B cell (primary cell): ENCODE measurements around the gene ZNF277. TPM values are rescaled to one million over a fixed set of nuclear protein-coding genes. Genes with fewer than 3 reads are reported as not detected.

Source experiments
- ATAC-seq: fragments of 200-7000 bp; cut with Tn5 transposase; one replicate; pipeline ENCODE4 v1.10.0; 2021; ENCODE audit warnings: low read depth, mild to moderate bottlenecking, moderate number of reproducible peaks, moderate library complexity
- CTCF ChIA-PET: fragments of 350-600 bp; sonication (Branson Sonifier 250); formaldehyde crosslinking; loops from one replicate; lab custom pipeline; 2021; ENCODE audit warnings: antibody characterized with exemption, inconsistent platforms; lab: Charles Lee
- POLR2A ChIA-PET: fragments of 350-600 bp; sonication (Branson Sonifier 250); formaldehyde crosslinking; loops from one replicate; lab custom pipeline; 2021; ENCODE audit warnings: antibody characterized with exemption; lab: Charles Lee
- DNase-seq: peaks from one replicate; pipeline ENCODE4 v3.0.0; 2013
- H2AFZ ChIP-seq: 2 replicates; pipeline ENCODE4 v1.6.1; 2012; ENCODE audit warnings: mild to moderate bottlenecking, low read depth, low read length; ENCODE audit not compliant: insufficient read depth, poor library complexity, severe bottlenecking
- H3K27ac ChIP-seq, 2 donors: 1 replicate in 1 of 2; 2 replicates in 1 of 2; pipeline ENCODE4 v1.5.1; 2012 to 2013; ENCODE audit warnings: low read length in 2 of 2, mild to moderate bottlenecking in 2 of 2, moderate library complexity in 1 of 2
- H3K27me3 ChIP-seq, 4 experiments: fragments of 200-600 bp in 1 of 4; sonication (generic) in 1 of 4; replicated peaks in 1 of 4; 1 replicate in 2 of 4; 2 replicates in 2 of 4; pipeline versions ENCODE4 v1.6.1 to v1.7.0; 2013 to 2016; ENCODE audit warnings: low read length in 3 of 4, mild to moderate bottlenecking in 2 of 4, mixed read lengths in 1 of 4, moderate library complexity in 1 of 4; ENCODE audit not compliant: insufficient read depth in 4 of 4, control insufficient read depth in 3 of 4; ENCODE audit errors: control extremely low read depth in 1 of 4
- H3K36me3 ChIP-seq, 2 experiments: replicated peaks in 1 of 2; 1 replicate in 1 of 2; 2 replicates in 1 of 2; pipeline versions ENCODE4 v1.6.1 to v1.7.1; 2013; ENCODE audit warnings: low read length in 1 of 2; ENCODE audit not compliant: insufficient read depth in 2 of 2, control insufficient read depth in 1 of 2; ENCODE audit errors: control extremely low read depth in 1 of 2, extremely low read depth in 1 of 2
- H3K4me1 ChIP-seq, 2 donors: fragments of 200-600 bp in 1 of 2; sonication (generic) in 1 of 2; 1 replicate in 1 of 2; 2 replicates in 1 of 2; pipeline versions ENCODE4 v1.5.1 to v1.6.1; 2013 to 2017; ENCODE audit warnings: low read length in 2 of 2; ENCODE audit not compliant: control insufficient read depth in 2 of 2, insufficient read depth in 2 of 2
- H3K4me2 ChIP-seq: replicated peaks from 2 replicates; pipeline ENCODE3; 2012; ENCODE audit warnings: mild to moderate bottlenecking, low read depth, low read length; ENCODE audit not compliant: poor library complexity, severe bottlenecking
- H3K4me3 ChIP-seq, 5 experiments: fragments of 200-600 bp in 1 of 5; sonication (generic) in 1 of 5; 1 replicate in 3 of 5; 2 replicates in 2 of 5; pipeline versions ENCODE4 v1.5.1 to v1.7.0; 2011 to 2016; ENCODE audit warnings: low read length in 4 of 5, mild to moderate bottlenecking in 4 of 5, low read depth in 2 of 5, control low read depth in 1 of 5, moderate library complexity in 1 of 5; ENCODE audit not compliant: insufficient read depth in 1 of 5; ENCODE audit errors: control extremely low read depth in 1 of 5, extremely low read depth in 1 of 5
- H3K79me2 ChIP-seq: fragments of 200-600 bp; sonication (generic); one replicate; pipeline ENCODE4 v1.6.0; 2016; ENCODE audit warnings: low read length; ENCODE audit not compliant: control insufficient read depth, insufficient read depth
- H3K9ac ChIP-seq: fragments of 200-600 bp; sonication (generic); 2 replicates; pipeline ENCODE4 v1.6.1; 2017; ENCODE audit warnings: mild to moderate bottlenecking, low read length, moderate library complexity
- H3K9me3 ChIP-seq, 3 donors: one replicate each; pipeline versions ENCODE4 v1.6.1 to v1.7.1; 2013; ENCODE audit warnings: low read length in 2 of 3; ENCODE audit not compliant: control insufficient read depth in 2 of 3, insufficient read depth in 1 of 3; ENCODE audit errors: control extremely low read depth in 1 of 3
- H4K20me1 ChIP-seq: 2 replicates; pipeline ENCODE4 v1.6.0; 2012; ENCODE audit warnings: mild to moderate bottlenecking, low read length; ENCODE audit not compliant: insufficient read depth, control insufficient read depth, poor library complexity, severe bottlenecking
- H3K27ac Mint-ChIP-seq: one replicate; pipeline ENCODE4 v1.8.0; 2021; ENCODE audit warnings: mixed read lengths
- H3K27me3 Mint-ChIP-seq: one replicate; pipeline ENCODE4 v1.8.0; 2021; ENCODE audit warnings: mixed read lengths
- H3K4me1 Mint-ChIP-seq: one replicate; pipeline ENCODE4 v1.8.0; 2021; ENCODE audit warnings: mixed read lengths
- H3K4me3 Mint-ChIP-seq: one replicate; pipeline ENCODE4 v1.8.0; 2021; ENCODE audit warnings: mixed read lengths
- H3K9me3 Mint-ChIP-seq: one replicate; pipeline ENCODE4 v1.8.0; 2022; ENCODE audit warnings: mixed read lengths; ENCODE audit not compliant: insufficient read depth
- CTCF ChIP-seq: fragments of 200-600 bp; IDR thresholded peaks from one replicate; pipeline ENCODE4 v1.8.0; 2022; ENCODE audit warnings: antibody characterized with exemption, mild to moderate bottlenecking
- EZH2 ChIP-seq: IDR thresholded peaks from 2 replicates; pipeline ENCODE4 v1.6.1; 2012; ENCODE audit warnings: borderline replicate concordance, low read depth, mild to moderate bottlenecking, moderate library complexity, low read length; ENCODE audit not compliant: insufficient read depth, poor library complexity, severe bottlenecking
- WGBS: methylation state at CpG from one replicate; pipeline ENCODE4 v1.1.5; 2013; ENCODE audit warnings: missing lambda C conversion rate; ENCODE audit not compliant: insufficient coverage; 5-methylcytosine and 5-hydroxymethylcytosine counted together
- intact Hi-C: fragments of 100-400 bp; cut with micrococcal nuclease; formaldehyde crosslinking; loops from one replicate; pipeline ENCODE4 v1.10.0; 2022
- polyA plus RNA-seq: library from polyadenylated mRNA; depleted of rRNA; stranded (reverse); fragments of >200 nt; gene quantifications from 2 replicates; pipeline ENCODE4 v1.2.3, GENCODE V29; 2012
- total RNA-seq, 2 donors: library from RNA; stranded (reverse); fragments of 120-200 nt in 1 of 2; gene quantifications; 1 replicate in 1 of 2; 2 replicates in 1 of 2; pipeline versions ENCODE4 v1.2.3 to v1.2.4, GENCODE V29; 2013 to 2022

ZNF277 gene
- total and polyA plus RNA-seq, 2 donors (not counting 1 experiment from before 2014, with no cell fraction given), result 9.5 to 18.6 TPM

DNA sequence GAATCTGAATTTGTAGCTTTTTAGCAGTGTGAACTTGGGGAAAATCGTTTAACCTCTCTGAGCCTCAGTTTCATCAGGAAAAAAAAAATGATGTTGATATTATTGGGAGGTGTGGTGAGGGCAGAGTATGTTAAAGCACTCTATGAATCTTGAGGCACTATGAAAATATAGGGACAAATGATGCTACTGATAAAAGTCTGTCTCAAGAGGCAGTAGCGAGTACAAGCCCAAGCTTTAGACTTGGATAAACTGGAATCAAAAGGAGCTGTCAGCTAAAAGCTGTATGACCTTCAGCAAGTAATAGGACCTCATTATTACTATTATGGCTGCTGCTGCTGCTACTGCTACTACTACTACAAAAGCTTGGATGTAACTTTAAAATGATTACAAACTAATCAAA is 8.4 kb downstream of the ZNF277 start:
- intact Hi-C loops, result no loop called here

GRCh38 chr7:112215787-112216186 is 9.3 kb downstream of the ZNF277 start:
- CTCF ChIA-PET, result interaction anchor here (1.0 kb wide), 1 partner anchor 23 kb away, joined by 3 read pairs; no protein-coding TSS in a partner anchor
- no peak overlapping the region for H3K4me3 ChIP-seq
- H3K27me3 ChIP-seq, result no peaks in the 10 kb centered on the region
- POLR2A ChIA-PET, result no interaction called here
- ATAC-seq (no peak), DNase-seq (no peak)
- intact Hi-C loops, result no loop called here
- H4K20me1 ChIP-seq, result peaks cover 20% of the 10 kb centered on the region
- WGBS, result no CpG with 5 or more reads among the region's 4 CpGs
- no peak for TF ChIP-seq CTCF
- H3K36me3 ChIP-seq, result no peaks in the 10 kb centered on the region
- H3K27ac ChIP-seq, result no peak overlapping the region
- Mint-ChIP-seq H3K4me1 (peaks cover 11% of the 10 kb centered on the region), H3K4me3 (no peak overlapping the region), H3K27ac (no peak overlapping the region), H3K9me3 (no peaks in the 10 kb centered on the region), H3K27me3 (no peaks in the 10 kb centered on the region)
- H2AFZ ChIP-seq, result no peak overlapping the region
- H3K9me3 ChIP-seq, result no peaks in the 10 kb centered on the region
- H3K9ac ChIP-seq, result no peak overlapping the region
- no peak overlapping the region for H3K4me2 ChIP-seq
- peaks cover 87% of the 10 kb centered on the region for H3K79me2 ChIP-seq
- H3K4me1 ChIP-seq, result no peaks in the 10 kb centered on the region

More for the DNA sequence above, 8.4 kb downstream of the ZNF277 start:
- Mint-ChIP-seq H3K4me3 (no peak overlapping the region), H3K27me3 (no peaks in the 10 kb centered on the region), H3K4me1 (peaks cover 11% of the 10 kb centered on the region), H3K27ac (no peak overlapping the region), H3K9me3 (no peaks in the 10 kb centered on the region)
- H3K27me3 ChIP-seq, result no peaks in the 10 kb centered on the region
- H3K79me2 ChIP-seq, result peaks cover 86% of the 10 kb centered on the region
- no peak for DNase-seq
- ChIA-PET POLR2A (no interaction called here), CTCF (interaction anchor here (1.0 to 1.3 kb wide), 2 partner anchors 13 to 22 kb away, joined by 3 read pairs; no protein-coding TSS in a partner anchor)
- H4K20me1 ChIP-seq, result peaks cover 19% of the 10 kb centered on the region
- H3K36me3 ChIP-seq, result no peaks in the 10 kb centered on the region
- WGBS, result 100% methylated on average over 1 of the region's 2 CpGs
- no peak overlapping the region for H2AFZ ChIP-seq
- no peak overlapping the region for H3K4me2 ChIP-seq
- H3K27ac ChIP-seq, result no peak overlapping the region
- no peak overlapping the region for H3K4me3 ChIP-seq
- H3K9ac ChIP-seq, result no peak overlapping the region
- no peaks in the 10 kb centered on the region for H3K4me1 ChIP-seq
- TF ChIP-seq EZH2, result no peak
- no peak for TF ChIP-seq CTCF
- H3K9me3 ChIP-seq, result no peaks in the 10 kb centered on the region
- ATAC-seq, result no peak
